Heart right ventricle (tissue), 16 donors: ENCODE results near the gene GLDN. TPM values are rescaled to one million over a fixed set of nuclear protein-coding genes. Genes with fewer than 3 reads are reported as not detected.

Experiments used
- ATAC-seq, 8 donors: fragments of 200-7000 bp; cut with Tn5 transposase; one replicate each; pipeline ENCODE4 v1.9.1; 2020; ENCODE audit warnings: mild to moderate bottlenecking in 8 of 8, moderate library complexity in 8 of 8, moderate number of reproducible peaks in 1 of 8
- DNase-seq, 2 donors: peaks; one replicate each; pipeline ENCODE4 v3.0.0-alpha.2; 2020
- H3K27ac ChIP-seq, 10 donors: fragments of 200-600 bp; sonication (generic) in 2 of 10; one replicate each; pipeline versions ENCODE4 v1.5.0 to v1.8.0; 2020 to 2022; ENCODE audit warnings: mild to moderate bottlenecking in 3 of 10
- H3K27me3 ChIP-seq, 7 donors: fragments of 200-600 bp; one replicate each; pipeline ENCODE4 v1.8.0; 2021 to 2022; ENCODE audit warnings: mild to moderate bottlenecking in 2 of 7
- H3K36me3 ChIP-seq, 9 donors: fragments of 200-600 bp; sonication (generic) in 1 of 9; one replicate each; pipeline versions ENCODE4 v1.5.0 to v1.8.0; 2020 to 2022; ENCODE audit warnings: mild to moderate bottlenecking in 2 of 9
- H3K4me1 ChIP-seq, 9 donors: fragments of 200-600 bp; sonication (generic) in 1 of 9; one replicate each; pipeline versions ENCODE4 v1.5.0 to v1.8.0; 2020 to 2022; ENCODE audit warnings: mild to moderate bottlenecking in 4 of 9
- H3K4me3 ChIP-seq, 10 donors: fragments of 200-600 bp; sonication (generic) in 2 of 10; one replicate each; pipeline versions ENCODE4 v1.5.0 to v1.8.0; 2020 to 2022; ENCODE audit warnings: mild to moderate bottlenecking in 7 of 10, moderate library complexity in 2 of 10
- H3K9me3 ChIP-seq, 11 donors: fragments of 200-600 bp in 10 of 11; sonication (generic) in 2 of 11; one replicate each; pipeline versions ENCODE4 v1.5.0 to v1.8.0; 2013 to 2022; ENCODE audit warnings: mild to moderate bottlenecking in 2 of 11, control low read depth in 1 of 11, moderate library complexity in 1 of 11
- CTCF ChIP-seq, 9 donors: fragments of 200-600 bp; sonication (generic) in 2 of 9; IDR thresholded peaks; one replicate each; pipeline versions ENCODE4 v1.5.0 to v1.8.0; 2021 to 2022; ENCODE audit warnings: antibody characterized with exemption in 9 of 9, mild to moderate bottlenecking in 5 of 9, moderate library complexity in 1 of 9
- whole genome bisulfite sequencing, 2 donors: extraction: QIAGEN DNeasy Blood & Tissue Kit; methylation state at CpG; one replicate each; pipeline ENCODE4 v1.1.7; 2013; ENCODE audit warnings: inconsistent platforms in 1 of 2; 5-methylcytosine and 5-hydroxymethylcytosine counted together
- intact Hi-C, 10 donors: fragments of 100-400 bp; cut with DNase I; formaldehyde crosslinking; loops; one replicate each; pipeline versions ENCODE4 v1.11.1 to v1.14.2; 2022
- polyA plus RNA-seq, 2 donors: library from polyadenylated mRNA; stranded (reverse); fragments of 200-250 nt; gene quantifications; one replicate each; pipeline ENCODE4 v1.2.3, GENCODE V29; 2013
- total RNA-seq, 10 donors: library from RNA; stranded (reverse); fragmentation: NEBNext Ultra II Directional in 3 of 10; extraction: Animal tissue kit (Norgen Biotek cat#: 25700) in 3 of 10; gene quantifications; one replicate each; pipeline versions ENCODE4 v1.2.1 to v1.2.4, GENCODE V29; 2021 to 2023
- donor health status: Arrhythmogenic right ventricular cardiomyopathy.
- donor health status: ischemic (EF 13 %, LVEDD 7.1; RV severe dilation, severe dysfunction).
- donor health status: healthy with polysubstance abuse.
- donor health status: DM: no; HTN: yes; CAD: no.
- donor health status: DM: no; HTN: no; CAD: no.
- donor health status: ischemic (EF 25% LVEDD 6.9; RV normal size, moderate dysfunction).
- donor health status: ischemic (EF 25% LVEDD 5.7; RV mildly dilated, moderate dysfunction).
- donor health status: healthy.
- donor health status: DM: yes; HTN: yes; CAD: no.
- donor health status: Ischemic cardiomyopathy.
- donor health status: ischemic (EF 35%, LVEDD 5.7; RV mildly dilated, moderate dysfunction).
- donor health status: nonischemic (EF 11% LVEDD 7.7; RV severe dilation, severe dysfunction).
- donor health status: DM: yes; HTN: yes; CAD: no.
- donor health status: PGD.
- donor health status: ischemic (EF 29% LVEDD 5.4; RV normal size, mild dysfunction).
- donor health status: nonischemic (EF 23%, LVEDD 6.1; RV moderate dilation, normal function).

GLDN gene
- total and polyA plus RNA-seq, 12 donors = 0.65 to 19.8 (median 10.9) TPM

DNA sequence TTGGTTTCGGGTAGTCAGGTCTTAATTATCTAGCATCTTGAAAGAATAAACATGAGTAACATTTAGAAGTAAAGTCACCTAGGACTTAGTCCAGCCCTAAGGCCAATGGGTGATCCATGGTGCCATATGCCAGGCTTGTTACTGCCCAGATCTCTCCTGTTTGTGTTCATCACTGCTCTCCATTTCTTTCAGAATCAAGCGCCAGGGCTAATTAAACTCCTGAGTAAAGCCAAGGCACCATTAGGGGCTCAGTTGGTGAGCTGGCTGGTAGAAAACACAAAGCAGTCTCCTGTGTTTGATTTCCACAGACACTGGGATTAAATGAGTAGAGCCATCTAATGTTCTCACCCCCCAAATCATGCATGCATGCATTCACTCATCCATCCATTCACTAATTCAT is 14.4 kb upstream of the GLDN start:
- H3K4me1 ChIP-seq = peaks cover 0 to 36% (median 17%) of the 10 kb centered on the region in 9 donors
- peaks cover 0 to 3% (median 0%) of the 10 kb centered on the region in 11 donors for H3K9me3 ChIP-seq
- no peaks in the 10 kb centered on the region for H3K27me3 ChIP-seq
- no peak overlapping the region for H3K4me3 ChIP-seq
- no peaks in the 10 kb centered on the region for H3K36me3 ChIP-seq
- H3K27ac ChIP-seq = no peak overlapping the region
- no peak for DNase-seq
- intact Hi-C loops = no loop called here
- ATAC-seq = no peak
- 95 to 100% methylated on average over 2 of the region's 2 CpGs for WGBS, 2 donors
- no peak for TF ChIP-seq CTCF (IDR thresholded peaks at IDR 0.05)

DNA sequence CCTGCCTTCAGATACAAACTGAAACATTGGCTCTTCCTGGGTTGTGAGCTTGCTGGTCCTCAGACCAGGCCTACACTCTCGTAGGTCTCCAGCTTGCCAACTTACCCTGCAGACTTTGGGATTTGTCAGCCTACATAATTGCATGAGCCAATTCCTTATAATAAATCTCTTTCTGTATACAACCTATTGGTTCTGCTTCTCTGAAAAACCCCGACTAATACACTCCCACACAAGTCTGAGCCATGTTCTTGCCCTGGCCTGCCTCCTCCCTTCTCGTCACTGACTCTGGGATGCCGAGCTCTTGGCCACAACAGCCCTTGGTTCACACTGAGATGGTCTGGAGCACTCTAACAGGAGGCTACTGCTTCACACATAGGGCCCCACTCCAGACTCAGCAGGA is 12.5 kb upstream of the GLDN start:
- no peak for DNase-seq

DNA sequence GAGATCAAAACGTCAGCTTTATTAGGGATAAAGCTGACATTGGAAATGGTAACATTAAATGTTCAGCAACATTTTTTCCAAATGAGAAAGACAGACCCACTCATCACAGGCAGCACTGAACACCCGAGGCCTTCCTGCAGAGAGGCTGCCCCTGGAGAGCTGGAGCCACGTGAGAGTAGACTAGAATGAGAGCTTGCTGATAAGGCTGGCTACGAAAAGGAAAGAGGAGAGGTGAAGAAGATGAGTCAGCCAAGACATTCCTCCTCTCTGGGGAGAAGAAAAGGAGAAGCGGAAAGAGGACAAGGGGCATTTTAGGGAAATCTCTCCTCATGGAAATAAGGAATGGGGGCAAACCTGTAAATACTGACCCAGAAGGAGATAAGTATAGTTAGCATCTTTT is 10.3 kb upstream of the GLDN start:
- Histone ChIP-seq H3K4me3 (no peak overlapping the region), H3K9me3 (peaks cover 0 to 10% (median 0%) of the 10 kb centered on the region in 11 donors), H3K27me3 (no peaks in the 10 kb centered on the region), H3K4me1 (peaks cover 3 to 57% (median 34%) of the 10 kb centered on the region in 9 donors), H3K27ac (no peak overlapping the region), H3K36me3 (no peaks in the 10 kb centered on the region)
- WGBS, 2 donors = 46 to 47% methylated on average over 5 of the region's 5 CpGs
- DNase-seq = no peak
- no peak for TF ChIP-seq CTCF (IDR thresholded peaks at IDR 0.05)
- intact Hi-C loops = loop anchor here in 1 of 10 donors (5.0 kb wide), 1 partner anchor 41 kb away; no protein-coding TSS in a partner anchor
- no peak for ATAC-seq

More for the DNA sequence above, 12.5 kb upstream of the GLDN start:
- no peaks in the 10 kb centered on the region for H3K36me3 ChIP-seq
- no peaks in the 10 kb centered on the region for H3K27me3 ChIP-seq
- no peak overlapping the region for H3K27ac ChIP-seq
- H3K4me1 ChIP-seq = peaks cover 0 to 36% (median 13%) of the 10 kb centered on the region in 9 donors
- no peak overlapping the region for H3K4me3 ChIP-seq
- intact Hi-C loops = no loop called here
- peaks cover 0 to 10% (median 0%) of the 10 kb centered on the region in 11 donors for H3K9me3 ChIP-seq
- no peak for TF ChIP-seq CTCF (IDR thresholded peaks at IDR 0.05)
- no peak for ATAC-seq
- WGBS, 2 donors = 92 to 94% methylated on average over 4 of the region's 4 CpGs

GRCh38 chr15:51332206-51333147 is 9.0 kb upstream of the GLDN start:
- intact Hi-C loops = loop anchor here in 1 of 10 donors (5.0 kb wide), 1 partner anchor 40 kb away; no protein-coding TSS in a partner anchor
- ATAC-seq (peak in 3 of 8 donors; percentile 26 to 45 (median 33)), DNase-seq (no peak)
- Histone ChIP-seq H3K27me3 (no peaks in the 10 kb centered on the region), H3K27ac (peak overlapping the region in 1 of 10 donors; percentile 4), H3K9me3 (peaks cover 0 to 10% (median 0%) of the 10 kb centered on the region in 11 donors), H3K4me3 (no peak overlapping the region), H3K36me3 (no peaks in the 10 kb centered on the region), H3K4me1 (peaks cover 6 to 69% (median 44%) of the 10 kb centered on the region in 9 donors)
- 64 to 72% methylated on average over 4 of the region's 4 CpGs for WGBS, 2 donors
- TF ChIP-seq CTCF (IDR thresholded peaks at IDR 0.05) = no peak
